WI38 (cell line): ENCODE results near the gene POM121L2.

Source experiments
- H3K4me3 ChIP-seq: 2 replicates; pipeline ENCODE4 v1.5.1; 2011; ENCODE audit warnings: low read depth, mild to moderate bottlenecking, control low read depth, low read length
- TF ChIP-seq, protein P1 (sequence below): IDR thresholded peaks from 2 replicates; pipeline ENCODE4 v1.5.1; 2012; ENCODE audit warnings: low read depth, mild to moderate bottlenecking, control low read depth, low read length

The POM121L2 gene

DNA sequence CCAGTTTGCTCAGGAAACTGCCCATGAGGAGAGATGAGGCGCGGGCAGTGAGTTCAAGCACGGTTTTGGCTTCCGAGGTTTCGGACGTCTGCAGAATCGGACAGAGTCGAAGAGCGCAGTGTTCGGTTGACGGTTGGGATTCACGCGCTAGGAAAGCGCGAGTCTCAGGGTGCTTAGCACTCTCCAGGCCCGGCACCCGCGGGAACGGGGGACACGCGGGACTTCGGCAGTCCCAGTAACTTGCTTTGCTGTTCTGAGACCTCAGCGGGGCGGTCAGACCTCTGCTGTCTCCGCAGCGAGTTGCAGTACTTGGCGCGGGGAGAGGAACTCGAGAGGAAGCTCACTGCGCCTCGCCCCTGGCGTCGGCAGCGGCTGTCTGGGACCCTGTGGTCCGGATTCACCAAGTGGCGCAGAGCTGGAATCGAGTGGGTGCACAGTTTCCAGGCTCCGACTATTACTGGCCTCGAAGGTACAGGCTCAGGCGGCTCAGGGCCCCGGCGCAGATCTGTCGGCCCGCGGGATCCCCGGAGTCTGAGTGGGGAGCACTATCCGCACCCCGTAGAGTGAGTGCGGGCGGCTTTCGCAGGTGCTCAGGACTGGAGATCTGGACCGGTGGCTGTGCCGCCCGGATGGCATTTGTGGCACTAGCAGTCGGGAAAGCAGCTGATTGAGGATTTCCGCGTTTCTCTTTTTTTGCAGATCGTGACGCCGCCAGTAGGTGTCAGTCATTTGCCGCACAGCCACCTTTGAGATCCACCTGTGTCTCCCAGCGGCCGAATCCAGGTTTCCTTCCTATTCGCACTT lies at the start of gene POM121L2:
POM121L2 (minus strand) TSS at position 128 of the 804 bp plus-strand sequence; CDS start at position 25, 103 bp downstream.
- peak within 1 kb of the TSS; percentile 51 for H3K4me3 ChIP-seq
- TF ChIP-seq, protein P1, sequence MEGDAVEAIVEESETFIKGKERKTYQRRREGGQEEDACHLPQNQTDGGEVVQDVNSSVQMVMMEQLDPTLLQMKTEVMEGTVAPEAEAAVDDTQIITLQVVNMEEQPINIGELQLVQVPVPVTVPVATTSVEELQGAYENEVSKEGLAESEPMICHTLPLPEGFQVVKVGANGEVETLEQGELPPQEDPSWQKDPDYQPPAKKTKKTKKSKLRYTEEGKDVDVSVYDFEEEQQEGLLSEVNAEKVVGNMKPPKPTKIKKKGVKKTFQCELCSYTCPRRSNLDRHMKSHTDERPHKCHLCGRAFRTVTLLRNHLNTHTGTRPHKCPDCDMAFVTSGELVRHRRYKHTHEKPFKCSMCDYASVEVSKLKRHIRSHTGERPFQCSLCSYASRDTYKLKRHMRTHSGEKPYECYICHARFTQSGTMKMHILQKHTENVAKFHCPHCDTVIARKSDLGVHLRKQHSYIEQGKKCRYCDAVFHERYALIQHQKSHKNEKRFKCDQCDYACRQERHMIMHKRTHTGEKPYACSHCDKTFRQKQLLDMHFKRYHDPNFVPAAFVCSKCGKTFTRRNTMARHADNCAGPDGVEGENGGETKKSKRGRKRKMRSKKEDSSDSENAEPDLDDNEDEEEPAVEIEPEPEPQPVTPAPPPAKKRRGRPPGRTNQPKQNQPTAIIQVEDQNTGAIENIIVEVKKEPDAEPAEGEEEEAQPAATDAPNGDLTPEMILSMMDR = no peak

DNA sequence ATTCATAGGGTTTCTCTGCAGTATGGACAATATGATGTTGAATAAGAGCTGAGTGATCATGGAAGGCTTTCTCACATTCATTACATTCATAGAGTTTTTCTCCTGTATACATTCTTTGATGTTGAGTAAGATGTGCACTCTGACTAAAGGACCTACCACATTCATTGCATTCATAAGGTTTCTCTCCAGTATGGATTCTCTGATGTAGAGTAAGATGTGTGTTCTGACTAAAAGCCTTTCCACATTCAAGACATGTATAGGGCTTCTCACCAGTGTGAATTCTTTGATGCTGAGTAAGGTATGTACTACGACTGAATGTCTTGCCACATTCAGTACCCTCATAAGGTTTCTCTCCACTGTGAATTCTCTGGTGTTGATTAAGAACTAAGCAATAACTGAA lies 47.2 kb upstream of the POM121L2 start:
- no peak overlapping the region for H3K4me3 ChIP-seq
- TF ChIP-seq, protein P1 = no peak

DNA sequence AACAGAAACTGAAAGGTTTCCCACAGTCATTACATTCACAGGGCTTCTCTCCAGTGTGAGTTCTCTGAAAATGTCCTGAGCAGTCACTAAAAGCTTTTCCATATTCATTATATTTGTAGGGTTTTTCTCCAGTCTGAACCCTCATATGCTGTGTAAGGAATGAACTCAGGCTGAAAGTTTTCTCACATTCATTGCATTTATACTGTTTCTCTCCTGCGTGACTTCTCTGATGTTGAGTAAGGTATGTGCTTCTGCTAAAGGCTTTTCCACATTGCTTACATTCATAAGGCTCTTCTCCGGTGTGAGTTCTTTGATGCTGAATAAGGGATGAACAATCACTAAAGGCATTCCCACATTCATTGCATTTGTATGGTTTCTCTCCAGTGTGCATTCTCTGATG lies 46.7 kb upstream of the POM121L2 start:
- H3K4me3 ChIP-seq = no peak overlapping the region
- TF ChIP-seq, protein P1 = no peak

DNA sequence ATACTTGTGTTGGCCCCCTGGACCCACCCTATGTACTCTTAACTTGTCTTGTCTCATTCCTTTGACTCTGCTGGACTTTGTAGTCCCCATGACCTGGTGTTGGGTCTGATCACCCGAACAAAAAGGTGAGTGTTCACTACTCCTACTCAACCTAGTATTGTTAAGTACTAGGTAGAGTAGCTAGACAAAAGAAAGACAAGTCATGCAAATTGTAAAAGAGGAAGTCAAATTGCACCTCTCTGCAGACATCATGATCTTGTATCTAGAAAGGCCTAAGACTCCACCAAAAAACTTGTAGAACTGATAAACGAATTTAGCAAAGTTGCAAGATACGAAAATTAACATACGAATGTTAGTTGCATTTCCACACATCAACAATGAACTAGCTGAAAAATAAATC lies 40.8 kb upstream of the POM121L2 start:
- TF ChIP-seq, protein P1 = no peak
- no peak overlapping the region for H3K4me3 ChIP-seq

DNA sequence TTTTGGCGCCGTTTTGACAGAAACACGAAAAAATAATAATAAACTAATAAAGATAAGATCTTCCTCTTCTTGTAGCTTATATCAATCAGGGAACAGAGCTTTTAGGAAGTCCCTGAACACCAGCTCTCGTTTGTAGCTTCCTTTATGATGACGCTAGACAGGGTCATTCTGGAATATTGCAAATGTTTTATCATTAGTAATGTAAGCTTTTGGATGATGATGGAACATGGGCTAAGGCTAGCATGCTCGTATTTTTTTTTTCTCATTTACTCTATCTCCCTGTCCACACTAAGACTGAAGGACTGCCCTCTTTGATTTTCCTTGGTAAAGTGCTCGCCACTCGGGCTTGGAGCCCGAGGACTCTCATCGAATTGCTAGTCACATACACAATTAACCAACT lies 22.1 kb upstream of the POM121L2 start:
- TF ChIP-seq, protein P1 = no peak
- no peak overlapping the region for H3K4me3 ChIP-seq

DNA sequence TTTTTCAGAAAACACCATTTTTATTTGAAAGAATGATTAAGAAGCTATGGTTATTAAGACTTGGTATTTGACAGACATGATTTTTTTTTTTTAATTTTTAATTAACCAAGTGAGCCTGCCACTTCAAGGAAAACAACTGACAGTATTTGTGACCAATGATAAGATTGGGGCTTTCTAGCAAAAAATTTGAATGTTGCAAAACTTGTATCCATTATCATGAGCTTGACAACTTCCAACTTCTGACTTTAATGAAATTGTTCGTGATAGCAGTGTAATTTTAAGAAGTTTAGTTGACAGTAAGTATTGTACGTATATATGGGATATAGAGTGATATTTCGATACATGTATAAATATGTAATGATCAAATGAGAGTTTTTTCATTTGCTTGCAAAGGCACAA lies 21.6 kb upstream of the POM121L2 start:
- TF ChIP-seq, protein P1 = no peak
- H3K4me3 ChIP-seq = peak overlapping the region; percentile 53; the same call in 1 of the 2 replicates
